ENCODE data around the gene RUNX2.

- TF ChIP-seq GABPA (IDR thresholded peaks at IDR 0.05 in 1 of 2, conservative IDR thresholded peaks at IDR 0.05 in 1 of 2), result no peak
- no peak for TF ChIP-seq CTCF (IDR thresholded peaks at IDR 0.05; ENCODE audit: low read depth, low read length, missing input control)
- no peak for TF ChIP-seq FOXA1 (IDR thresholded peaks at IDR 0.05)
- TF ChIP-seq TAF1 (conservative IDR thresholded peaks at IDR 0.05), result no peak
These were observed 92.2 kb downstream of the RUNX2 start for GRCh38 chr6:45420083-45420908.

Data from liver (tissue), 3 donors.